ENCODE data around the gene DNHD1.

- no peak for TF ChIP-seq CTCF (IDR thresholded peaks at IDR 0.05; ENCODE audit: insufficient read depth, low read length, poor library complexity, severe bottlenecking)
- no peak for TF ChIP-seq EZH2phosphoT487 (conservative IDR thresholded peaks at IDR 0.05; ENCODE audit: low read length)
Measured at GRCh38 chr11:6615882-6616585, 119.0 kb downstream of the DNHD1 start.

Data from SU-DHL-6 (cell line).